NT2/D1 (cell line): ENCODE results near the gene RARG.

Source experiments
- DNase-seq: peaks from one replicate; pipeline ENCODE4 v3.0.0-alpha.2; 2011; ENCODE audit warnings: low read depth, low spot score
- H3K27me3 ChIP-seq: 2 replicates; pipeline ENCODE4 v1.6.0; 2011; ENCODE audit warnings: mild to moderate bottlenecking; ENCODE audit not compliant: insufficient read length, insufficient read depth
- H3K36me3 ChIP-seq: 2 replicates; pipeline ENCODE4 v1.6.1; 2011; ENCODE audit warnings: mild to moderate bottlenecking, low read length, mixed read lengths; ENCODE audit not compliant: insufficient read depth, insufficient read length
- H3K4me1 ChIP-seq: 2 replicates; pipeline ENCODE4 v1.5.1; 2011; ENCODE audit not compliant: insufficient read depth, insufficient read length
- H3K4me3 ChIP-seq: 2 replicates; pipeline ENCODE4 v1.5.1; 2011; ENCODE audit warnings: low read depth; ENCODE audit not compliant: insufficient read length
- H3K9ac ChIP-seq: 2 replicates; pipeline ENCODE4 v1.6.0; 2011; ENCODE audit warnings: low read depth; ENCODE audit not compliant: insufficient read length
- H3K9me3 ChIP-seq: 2 replicates; pipeline ENCODE4 v1.5.1; 2011; ENCODE audit warnings: mild to moderate bottlenecking, low read length; ENCODE audit not compliant: insufficient read depth
- SUZ12 ChIP-seq: IDR thresholded peaks from 2 replicates; pipeline ENCODE4 v1.6.1; 2011; ENCODE audit not compliant: insufficient read length, insufficient read depth; ENCODE audit errors: extremely low read depth
- YY1 ChIP-seq: IDR thresholded peaks from 2 replicates; pipeline ENCODE4 v1.6.1; 2011; ENCODE audit not compliant: insufficient read length, insufficient read depth
- ZNF274 ChIP-seq: IDR thresholded peaks from 2 replicates; pipeline ENCODE4 v1.6.1; 2011; ENCODE audit warnings: mild to moderate bottlenecking, low read depth, low read length

RARG gene

DNA sequence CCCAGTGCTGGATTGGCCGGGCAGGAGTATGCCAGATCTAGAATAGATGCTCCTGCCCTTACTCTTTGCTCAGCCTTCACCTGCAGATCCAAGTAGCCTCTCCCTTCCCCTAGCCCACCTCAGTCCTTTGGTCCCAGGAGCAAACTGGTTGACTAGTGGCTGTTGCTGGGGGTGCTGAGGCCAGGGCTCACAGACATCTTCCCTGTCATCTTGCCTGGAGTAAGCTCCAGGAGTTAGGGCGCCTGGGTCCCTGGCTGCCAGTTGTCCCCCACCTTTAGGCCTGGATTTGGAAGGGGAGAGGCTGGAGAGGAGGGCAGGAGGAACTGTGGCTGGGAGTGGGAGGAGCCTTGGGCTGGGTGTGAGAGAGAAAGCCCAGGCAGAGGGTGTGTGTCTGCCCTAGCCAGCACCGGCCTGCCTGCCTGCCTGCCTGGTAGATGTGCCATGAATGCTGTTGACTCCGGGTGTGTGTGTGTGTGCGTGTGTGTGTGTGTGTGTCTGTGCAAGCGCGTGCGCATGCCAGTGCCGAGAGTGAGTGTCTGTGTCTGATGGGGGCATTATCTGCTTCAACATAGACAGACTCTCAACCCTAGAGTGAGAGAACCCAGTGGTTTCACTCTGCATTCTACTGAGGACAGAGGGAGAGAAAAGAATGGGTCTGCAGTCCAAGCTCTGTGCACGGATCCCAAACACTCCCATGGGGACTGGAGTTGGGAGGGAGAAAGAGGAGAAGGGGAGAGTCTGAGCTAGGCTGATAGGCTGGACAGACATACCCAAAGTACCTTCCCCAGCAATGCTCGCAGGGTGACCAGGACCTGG is 845 bp upstream of the RARG start:
- peak overlapping the region; percentile 42 for H3K4me3 ChIP-seq
- DNase-seq = no peak
- peaks cover 36% of the 10 kb centered on the region for H3K4me1 ChIP-seq
- no peaks in the 10 kb centered on the region for H3K36me3 ChIP-seq
- TF ChIP-seq ZNF274 (no peak), YY1 (no peak), SUZ12 (no peak)
- no peaks in the 10 kb centered on the region for H3K27me3 ChIP-seq
- H3K9me3 ChIP-seq = no peaks in the 10 kb centered on the region
- H3K9ac ChIP-seq = peak overlapping the region; percentile 37

- Histone ChIP-seq H3K27me3 (no peaks in the 10 kb centered on the region), H3K4me1 (peaks cover 36% of the 10 kb centered on the region), H3K4me3 (peak overlapping the region; percentile 37), H3K9ac (peak overlapping the region; percentile 46), H3K36me3 (no peaks in the 10 kb centered on the region), H3K9me3 (no peaks in the 10 kb centered on the region)
- no peak for DNase-seq
- TF ChIP-seq SUZ12 (no peak), YY1 (no peak), ZNF274 (no peak)
These were observed 413 bp downstream of the RARG start for GRCh38 chr12:53231671-53231920.

- no peak for DNase-seq
- Histone ChIP-seq H3K4me1 (peaks cover 29% of the 10 kb centered on the region), H3K9ac (no peak overlapping the region), H3K9me3 (no peaks in the 10 kb centered on the region), H3K4me3 (no peak overlapping the region), H3K27me3 (no peaks in the 10 kb centered on the region), H3K36me3 (no peaks in the 10 kb centered on the region)
- TF ChIP-seq ZNF274 (no peak), SUZ12 (no peak), YY1 (no peak)
These were observed 1.7 kb downstream of the RARG start for GRCh38 chr12:53230108-53230845.

- Histone ChIP-seq H3K4me3 (no peak overlapping the region), H3K9ac (no peak overlapping the region), H3K4me1 (peaks cover 29% of the 10 kb centered on the region), H3K27me3 (no peaks in the 10 kb centered on the region), H3K36me3 (no peaks in the 10 kb centered on the region), H3K9me3 (no peaks in the 10 kb centered on the region)
- no peak for TF ChIP-seq SUZ12
- TF ChIP-seq ZNF274 = no peak
- no peak for TF ChIP-seq YY1
- no peak for DNase-seq
These were observed 2.6 kb downstream of the RARG start for GRCh38 chr12:53229454-53229853.

DNA sequence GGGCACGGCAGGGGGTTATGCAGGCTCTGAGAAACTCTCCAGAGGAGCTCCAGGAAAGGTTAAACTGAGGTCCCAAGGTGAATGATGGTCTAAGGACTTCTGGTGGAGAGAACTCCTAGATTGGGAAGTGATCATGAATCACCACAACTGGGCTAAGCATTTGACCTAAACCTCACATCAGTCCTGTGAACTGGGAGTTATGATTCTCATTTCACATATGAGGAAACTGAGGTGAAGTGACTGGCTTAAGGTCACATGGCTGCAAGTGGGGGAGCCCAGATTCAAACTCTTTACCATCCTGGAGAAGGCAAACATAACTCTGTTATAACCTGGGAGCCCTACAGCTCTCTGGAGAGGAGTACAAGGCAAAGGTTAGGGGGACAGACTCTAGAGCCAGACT is 4.2 kb downstream of the RARG start:
- DNase-seq = no peak
- no peak overlapping the region for H3K9ac ChIP-seq
- no peak for TF ChIP-seq YY1

GRCh38 chr12:53227341-53227740 is 4.7 kb downstream of the RARG start:
- Histone ChIP-seq H3K9ac (no peak overlapping the region), H3K9me3 (no peaks in the 10 kb centered on the region), H3K4me3 (no peak overlapping the region), H3K4me1 (peaks cover 26% of the 10 kb centered on the region), H3K36me3 (no peaks in the 10 kb centered on the region), H3K27me3 (peaks cover 3% of the 10 kb centered on the region)
- DNase-seq = no peak
- TF ChIP-seq ZNF274 = no peak
- no peak for TF ChIP-seq SUZ12
- TF ChIP-seq YY1 = no peak

More for the DNA sequence above, 4.2 kb downstream of the RARG start:
- Histone ChIP-seq H3K4me3 (no peak overlapping the region), H3K9me3 (no peaks in the 10 kb centered on the region), H3K27me3 (peaks cover 3% of the 10 kb centered on the region), H3K4me1 (peaks cover 26% of the 10 kb centered on the region), H3K36me3 (no peaks in the 10 kb centered on the region)

GRCh38 chr12:53226815-53227214 is 5.2 kb downstream of the RARG start:
- no peak for DNase-seq
- H3K27me3 ChIP-seq = peaks cover 3% of the 10 kb centered on the region
- peaks cover 26% of the 10 kb centered on the region for H3K4me1 ChIP-seq
- H3K4me3 ChIP-seq = no peak overlapping the region
- H3K9ac ChIP-seq = no peak overlapping the region
- no peaks in the 10 kb centered on the region for H3K36me3 ChIP-seq
- no peak for TF ChIP-seq ZNF274
- no peak for TF ChIP-seq SUZ12
- no peak for TF ChIP-seq YY1
- no peaks in the 10 kb centered on the region for H3K9me3 ChIP-seq
